Erythroblast (primary cell): ENCODE measurements around the gene CYSLTR2.

Experiments
- GATA1 ChIP-seq: IDR thresholded peaks from 2 replicates; pipeline ENCODE4 v1.6.1; 2011; ENCODE audit warnings: low read depth, mild to moderate bottlenecking, control low read depth, low read length, moderate library complexity
- POLR2A ChIP-seq: IDR thresholded peaks from 2 replicates; pipeline ENCODE4 v1.6.1; 2011; ENCODE audit warnings: mild to moderate bottlenecking, low read length

- no peak for TF ChIP-seq POLR2A
- no peak for TF ChIP-seq GATA1
Observed at GRCh38 chr13:48728226-48728625, 74.5 kb downstream of the CYSLTR2 start.
